HG02759 (cell line): Measurements from ENCODE around the gene ARHGAP30.
"Not testable (repeated sequence)": the region's sequence is repeated elsewhere in the genome, so short reads cannot be mapped to it uniquely, and the experiment has no call there.

ENCODE experiments used
- ATAC-seq: cut with Tn5 transposase; IDR thresholded peaks from one replicate; pipeline ENCODE4 v1.9.1; 2021; ENCODE audit warnings: mild to moderate bottlenecking, moderate library complexity; ENCODE audit not compliant: unreplicated experiment

ARHGAP30 gene

DNA sequence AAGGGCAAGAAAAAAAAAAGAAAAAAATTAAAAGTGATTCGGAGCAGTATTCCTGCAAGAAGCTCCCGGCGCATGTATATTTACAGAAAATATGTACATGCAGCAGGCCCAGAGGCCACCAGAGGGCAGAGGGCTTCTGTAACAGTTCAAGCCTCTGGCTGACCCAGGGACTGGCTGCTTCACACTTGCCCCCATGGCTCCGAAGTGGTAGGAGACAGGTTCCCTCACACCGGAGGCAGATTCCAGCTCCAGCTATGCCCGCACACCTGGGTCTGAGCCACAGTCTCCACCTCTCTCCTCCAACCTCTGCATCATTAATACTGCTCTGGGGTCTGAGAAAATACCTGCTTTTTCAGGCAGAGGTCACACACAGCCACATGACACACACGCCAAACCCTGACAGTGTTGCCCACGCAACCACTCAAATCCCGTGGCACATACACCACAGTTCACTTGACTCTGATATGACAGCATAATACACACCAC is 2.2 kb upstream of the ARHGAP30 start:
- no peak for ATAC-seq

- ATAC-seq: no peak
Observed at GRCh38 chr1:161070761-161071160, 1.1 kb upstream of the ARHGAP30 start.

GRCh38 chr1:161069241-161069640 is 450 bp downstream of the ARHGAP30 start:
- ATAC-seq: peak; percentile 3

DNA sequence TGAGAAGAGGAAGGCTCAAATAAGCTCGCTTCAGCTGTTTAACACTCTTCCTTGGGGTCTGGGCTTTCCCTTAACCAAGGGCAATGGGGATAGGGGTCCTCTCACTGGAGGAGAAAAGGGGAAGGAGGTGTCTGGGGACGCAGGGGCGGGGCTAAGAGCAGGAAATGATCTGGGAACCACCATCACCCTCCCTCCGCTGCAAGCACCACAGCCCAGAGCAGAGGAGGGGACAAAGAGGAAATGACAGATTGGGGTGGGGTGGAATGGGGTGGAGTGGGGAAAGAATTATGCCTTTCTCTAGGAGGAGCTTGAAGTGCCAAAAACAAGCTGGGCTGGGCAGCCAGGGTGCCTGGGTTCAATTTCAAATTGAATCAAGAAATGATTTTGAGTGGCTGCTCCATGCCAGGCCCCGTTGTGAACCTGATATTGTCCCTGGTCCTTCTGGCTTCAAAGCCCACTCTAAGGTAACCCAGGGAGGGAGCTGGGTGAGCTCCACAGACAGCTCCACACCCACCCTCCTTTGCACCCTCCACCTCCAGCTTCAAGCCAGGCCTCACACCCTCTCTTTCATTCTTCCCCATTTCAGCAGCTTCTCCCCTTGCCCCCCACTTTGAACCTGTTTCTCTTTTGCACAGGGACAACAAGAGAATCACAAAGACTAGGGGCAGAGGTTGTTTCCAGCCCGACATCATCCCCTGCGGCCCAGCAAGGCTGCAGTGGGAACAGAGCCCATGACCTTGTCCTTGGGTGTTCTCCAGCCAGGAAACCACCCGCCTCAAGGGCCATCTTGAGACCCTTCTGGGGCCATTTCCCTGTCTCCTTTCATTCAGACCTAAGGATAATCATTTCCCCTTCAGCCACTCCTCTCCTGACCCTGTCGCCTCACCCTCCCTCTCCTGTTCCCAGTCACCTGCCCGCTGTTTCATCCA is 1.1 kb downstream of the ARHGAP30 start:
- ATAC-seq: peak; percentile 55

GRCh38 chr1:161066694-161067093 is 3.0 kb downstream of the ARHGAP30 start:
- no peak for ATAC-seq

GRCh38 chr1:161065681-161066080 is 4.0 kb downstream of the ARHGAP30 start:
- not testable (repeated sequence) for ATAC-seq

DNA sequence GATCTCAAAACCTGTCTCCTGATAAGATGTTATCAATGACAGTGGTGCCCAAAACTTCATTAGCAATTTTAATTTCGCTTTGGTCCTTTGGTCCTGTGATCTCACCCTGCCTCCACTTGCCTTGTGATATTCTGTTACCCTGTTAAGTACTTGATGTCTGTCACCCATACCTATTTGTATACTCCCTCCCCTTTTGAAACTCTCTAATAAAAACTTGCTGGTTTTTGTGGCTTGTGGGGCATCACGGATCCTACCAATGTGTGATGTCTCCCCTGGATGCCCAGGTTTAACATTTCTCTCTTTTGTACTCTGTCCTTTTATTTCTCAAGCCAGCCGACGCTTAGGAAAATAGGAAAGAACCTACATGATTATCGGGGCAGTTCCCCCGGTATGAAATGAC is 5.8 kb downstream of the ARHGAP30 start:
- ATAC-seq: not testable (repeated sequence)

DNA sequence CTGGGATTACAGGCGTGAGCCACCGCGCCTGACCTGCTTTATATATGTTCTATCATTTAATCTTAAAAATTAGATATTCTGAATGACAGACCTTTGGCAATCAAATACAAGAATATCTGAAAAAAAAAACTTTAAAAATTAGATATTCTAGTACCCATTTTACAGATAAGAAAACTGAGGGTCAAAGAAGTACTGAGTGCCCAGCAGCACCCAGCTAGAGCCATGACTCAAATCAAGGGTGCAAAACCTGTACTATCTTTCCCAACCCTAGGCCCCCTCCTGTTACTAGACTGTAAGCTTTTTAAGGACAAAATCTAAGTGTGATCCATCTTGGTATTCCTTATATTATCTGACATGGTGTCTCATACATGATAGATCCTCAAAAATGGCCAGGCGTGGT is 8.3 kb downstream of the ARHGAP30 start:
- no peak for ATAC-seq

- no peak for ATAC-seq
Observed at GRCh38 chr1:161059293-161059692, 10.4 kb downstream of the ARHGAP30 start.

- ATAC-seq: no peak
Observed at GRCh38 chr1:161054805-161055204, 14.9 kb downstream of the ARHGAP30 start.

DNA sequence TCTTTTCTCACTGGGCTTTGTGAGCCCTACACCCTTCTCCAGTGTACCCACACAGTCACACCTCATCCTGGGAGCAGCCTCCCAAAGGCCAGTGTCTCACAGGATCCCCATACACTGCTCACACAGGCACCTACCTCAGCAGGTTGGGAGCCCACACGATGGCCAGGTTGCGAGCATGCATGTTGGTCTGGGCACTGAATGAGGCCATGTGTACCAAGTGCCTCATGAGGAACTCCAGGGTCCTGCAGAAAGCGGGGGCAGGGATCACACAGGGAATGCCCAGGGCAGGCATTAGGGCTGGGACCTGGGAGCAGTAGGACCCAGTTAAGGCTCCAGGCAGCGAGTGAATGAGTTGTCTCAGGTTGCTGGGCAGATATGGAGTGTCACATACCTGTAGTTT is 15.5 kb downstream of the ARHGAP30 start:
- ATAC-seq: no peak

DNA sequence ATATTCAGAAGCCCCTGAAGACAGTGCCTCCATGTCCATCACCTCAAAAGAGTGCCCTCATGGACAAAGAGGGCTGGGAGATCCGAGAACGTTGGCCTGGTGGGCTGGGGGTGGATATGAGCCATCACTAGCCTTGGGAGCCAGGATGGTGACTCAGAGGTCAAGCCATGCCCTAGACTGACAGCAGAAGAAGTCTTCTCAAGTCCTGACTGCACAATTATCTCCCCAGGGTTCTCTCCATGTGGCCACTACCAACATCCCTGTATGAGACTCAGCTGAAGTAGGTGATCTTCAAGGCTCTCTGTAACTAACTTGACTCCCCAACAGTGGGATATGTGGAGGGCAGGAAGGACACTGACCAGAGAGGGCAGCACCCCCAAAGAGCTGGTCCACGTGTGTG is 16.8 kb downstream of the ARHGAP30 start:
- no peak for ATAC-seq

- no peak for ATAC-seq
Observed at GRCh38 chr1:161051219-161051618, 18.5 kb downstream of the ARHGAP30 start.

DNA sequence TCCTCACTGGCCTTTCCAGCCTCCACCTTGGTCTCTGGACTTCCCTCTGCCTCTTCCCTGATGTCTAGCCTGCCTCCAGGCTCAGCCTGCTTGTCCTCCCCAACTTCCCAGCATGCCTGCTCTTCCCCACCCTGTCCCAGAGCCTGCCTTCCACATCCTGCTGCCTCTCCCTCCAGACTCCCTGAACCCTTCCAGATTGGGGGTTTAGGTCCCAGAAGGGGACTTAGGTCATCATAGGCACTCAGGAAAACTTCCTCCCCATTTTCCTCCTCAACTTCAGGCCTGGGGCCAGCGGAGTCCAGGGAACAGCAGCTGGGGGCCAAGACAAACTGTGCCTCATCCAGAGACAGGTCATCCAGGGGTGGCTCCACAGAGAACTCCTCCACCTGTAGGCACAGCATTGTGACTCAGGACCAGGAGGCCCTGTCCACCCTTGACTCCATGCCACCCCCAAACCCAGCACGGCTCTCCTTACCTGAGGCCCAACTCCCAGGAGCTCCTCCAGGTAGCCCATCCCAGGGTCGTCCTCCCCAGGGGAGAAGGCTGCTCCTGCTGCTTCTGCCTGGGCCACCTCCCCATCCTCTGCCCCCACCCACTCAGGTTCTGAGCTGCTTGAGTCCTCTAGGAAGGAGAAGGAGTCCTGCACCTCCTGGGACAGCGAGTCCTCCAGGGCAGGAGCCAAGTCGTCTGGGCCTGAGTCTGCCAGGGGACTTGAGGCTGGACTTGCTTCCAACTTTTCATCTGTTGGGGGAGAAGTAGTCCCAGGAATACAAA is 20.6 kb downstream of the ARHGAP30 start:
- ATAC-seq: no peak

DNA sequence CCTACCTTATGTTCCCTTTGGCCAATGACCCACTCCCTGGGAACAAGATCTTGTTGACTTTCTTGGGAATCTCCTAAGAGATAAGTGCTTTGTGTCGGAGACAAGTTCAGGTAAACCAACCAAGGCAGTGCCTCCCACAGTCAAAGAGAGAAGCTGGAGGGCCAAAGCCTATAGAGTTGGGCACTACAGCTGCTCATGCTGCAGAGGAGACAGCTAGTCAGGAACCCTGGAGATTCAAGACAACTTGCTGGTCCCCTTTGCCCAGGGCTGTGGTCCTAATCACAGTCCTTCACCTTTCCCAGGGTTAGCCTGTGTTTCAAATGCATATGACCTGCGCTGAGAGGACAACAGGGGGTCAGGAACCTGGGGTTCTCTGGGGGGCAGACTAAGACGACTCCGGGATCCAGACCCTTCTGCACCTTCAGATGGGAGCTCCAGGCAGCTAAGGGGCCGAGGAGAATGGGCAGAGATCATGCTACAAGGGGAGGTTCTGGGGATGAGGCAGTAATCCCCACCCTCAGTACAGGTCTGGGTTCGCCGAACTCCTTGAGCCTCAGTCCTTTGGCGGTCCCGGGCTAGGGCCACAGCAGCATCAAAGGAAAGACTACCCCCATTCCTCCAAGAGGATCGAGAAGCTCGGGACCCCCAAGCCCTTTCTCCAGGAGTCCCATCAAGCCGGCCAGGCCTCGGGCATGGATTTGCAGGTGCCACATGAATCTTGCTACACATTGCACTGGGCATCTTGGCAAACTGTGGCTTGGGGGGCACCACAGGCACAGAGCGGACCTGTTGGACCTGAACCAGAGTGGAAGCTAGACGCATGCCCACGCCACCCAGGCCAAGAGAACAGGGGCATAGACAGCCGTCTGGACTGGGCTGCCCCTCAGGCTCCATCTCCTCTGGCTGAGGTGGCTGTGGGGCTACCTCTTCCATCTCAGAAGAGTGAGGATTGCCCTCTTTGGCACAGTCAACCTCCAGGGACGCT is 22.0 kb downstream of the ARHGAP30 start:
- no peak for ATAC-seq

- ATAC-seq: peak; percentile 33
Observed at GRCh38 chr1:161046605-161047228, 23.0 kb downstream of the ARHGAP30 start.

GRCh38 chr1:161045736-161046604 is 23.7 kb downstream of the ARHGAP30 start, which contains the start of gene USF1:
Gene USF1 (minus strand): TSS chr1:161045977. CDS start chr1:161043275, 2,702 bp downstream.
- ATAC-seq: peak; percentile 70

GRCh38 chr1:161044908-161045735 is 24.6 kb downstream of the ARHGAP30 start:
- ATAC-seq: peak; percentile 57
